DND-41 (cell line): ENCODE results near the gene RIPOR2.

Experiments used
- EZH2 ChIP-seq: IDR thresholded peaks from 3 replicates; pipeline ENCODE4 v1.6.1; 2012; ENCODE audit warnings: borderline replicate concordance, low read depth, mild to moderate bottlenecking, moderate library complexity, low read length, inconsistent platforms; ENCODE audit not compliant: severe bottlenecking
- TF ChIP-seq, protein P1 (sequence below): IDR thresholded peaks from 2 replicates; pipeline ENCODE4 v1.5.1; 2012; ENCODE audit warnings: borderline replicate concordance, low read length, moderate library complexity, mild to moderate bottlenecking; ENCODE audit not compliant: poor library complexity, severe bottlenecking; ENCODE audit errors: extremely low read depth

GRCh38 chr6:24963887-24964570 is 28.3 kb upstream of the RIPOR2 start:
- TF ChIP-seq, protein P1, sequence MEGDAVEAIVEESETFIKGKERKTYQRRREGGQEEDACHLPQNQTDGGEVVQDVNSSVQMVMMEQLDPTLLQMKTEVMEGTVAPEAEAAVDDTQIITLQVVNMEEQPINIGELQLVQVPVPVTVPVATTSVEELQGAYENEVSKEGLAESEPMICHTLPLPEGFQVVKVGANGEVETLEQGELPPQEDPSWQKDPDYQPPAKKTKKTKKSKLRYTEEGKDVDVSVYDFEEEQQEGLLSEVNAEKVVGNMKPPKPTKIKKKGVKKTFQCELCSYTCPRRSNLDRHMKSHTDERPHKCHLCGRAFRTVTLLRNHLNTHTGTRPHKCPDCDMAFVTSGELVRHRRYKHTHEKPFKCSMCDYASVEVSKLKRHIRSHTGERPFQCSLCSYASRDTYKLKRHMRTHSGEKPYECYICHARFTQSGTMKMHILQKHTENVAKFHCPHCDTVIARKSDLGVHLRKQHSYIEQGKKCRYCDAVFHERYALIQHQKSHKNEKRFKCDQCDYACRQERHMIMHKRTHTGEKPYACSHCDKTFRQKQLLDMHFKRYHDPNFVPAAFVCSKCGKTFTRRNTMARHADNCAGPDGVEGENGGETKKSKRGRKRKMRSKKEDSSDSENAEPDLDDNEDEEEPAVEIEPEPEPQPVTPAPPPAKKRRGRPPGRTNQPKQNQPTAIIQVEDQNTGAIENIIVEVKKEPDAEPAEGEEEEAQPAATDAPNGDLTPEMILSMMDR: no peak
- TF ChIP-seq EZH2: no peak
